Activated CD8-positive, alpha-beta T cell treated with anti-CD3 and anti-CD28 coated beads for 36 hours (primary cell): ENCODE data around the gene TRAPPC12. TPM values are rescaled to one million over a fixed set of nuclear protein-coding genes. Genes with fewer than 3 reads are reported as not detected.
"Not testable (repeated sequence)": the region's sequence is repeated elsewhere in the genome, so short reads cannot be mapped to it uniquely, and the experiment has no call there.

Experiments
- ATAC-seq: fragments of 200-7000 bp; cut with Tn5 transposase; one replicate; pipeline ENCODE4 v1.10.0; 2021; ENCODE audit warnings: mild to moderate bottlenecking, moderate library complexity
- CTCF ChIA-PET: fragments of 350-600 bp; sonication (Branson Sonifier 250); formaldehyde crosslinking; loops from one replicate; lab custom pipeline; 2021; ENCODE audit warnings: antibody characterized with exemption; lab: Charles Lee
- POLR2A ChIA-PET: fragments of 350-600 bp; sonication (Branson Sonifier 250); formaldehyde crosslinking; loops from one replicate; lab custom pipeline; 2021; ENCODE audit warnings: antibody characterized with exemption; lab: Charles Lee
- DNase-seq: peaks from one replicate; pipeline ENCODE4 v3.0.0-alpha.2; 2020
- H3K27ac Mint-ChIP-seq: one replicate; pipeline ENCODE4 v1.8.0; 2021; ENCODE audit warnings: mild to moderate bottlenecking, mixed read lengths
- H3K27me3 Mint-ChIP-seq: one replicate; pipeline ENCODE4 v1.8.0; 2021; ENCODE audit warnings: mixed read lengths
- H3K36me3 Mint-ChIP-seq: one replicate; pipeline ENCODE4 v1.8.0; 2021; ENCODE audit warnings: low read depth, mixed read lengths
- H3K4me1 Mint-ChIP-seq: one replicate; pipeline ENCODE4 v1.8.0; 2021; ENCODE audit warnings: low read depth, mixed read lengths
- H3K4me3 Mint-ChIP-seq: one replicate; pipeline ENCODE4 v1.8.0; 2021; ENCODE audit warnings: mild to moderate bottlenecking, moderate library complexity, mixed read lengths
- H3K9me3 Mint-ChIP-seq: one replicate; pipeline ENCODE4 v1.8.0; 2021; ENCODE audit warnings: mixed read lengths
- intact Hi-C: fragments of 100-400 bp; cut with micrococcal nuclease; formaldehyde crosslinking; loops from one replicate; pipeline ENCODE4 v1.10.0; 2022
- total RNA-seq, 2 experiments: library from RNA; stranded (reverse); gene quantifications; one replicate each; pipeline ENCODE4 v1.2.3, GENCODE V29; 2021
- TF ChIP-seq, protein P1 (sequence below): fragments of 200-600 bp; IDR thresholded peaks from one replicate; pipeline ENCODE4 v1.8.0; 2022; ENCODE audit warnings: antibody characterized with exemption, mild to moderate bottlenecking

Gene TRAPPC12
- total RNA-seq, 2 experiments from 2014 or later: 52.9 to 65.3 TPM

DNA sequence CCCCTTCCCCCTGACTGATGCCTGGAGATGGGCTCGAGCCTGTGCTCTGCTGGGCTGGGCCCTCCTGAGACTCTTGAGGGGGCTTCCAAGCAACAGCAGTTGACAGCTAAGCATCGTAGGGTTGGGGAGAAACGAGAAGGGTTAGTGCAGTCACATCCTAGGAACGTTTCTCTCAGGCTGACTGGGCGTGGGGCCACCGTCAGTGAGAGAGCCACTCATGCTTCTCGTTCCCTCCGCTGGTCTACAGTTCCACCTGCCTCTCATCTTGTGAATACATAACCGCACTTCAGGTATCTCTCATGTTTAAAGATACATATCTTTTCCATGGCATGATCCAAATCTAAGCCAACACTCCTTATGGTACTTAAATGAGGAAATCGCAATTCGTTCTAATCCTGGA lies 66.4 kb downstream of the TRAPPC12 start:
- TF ChIP-seq, protein P1, sequence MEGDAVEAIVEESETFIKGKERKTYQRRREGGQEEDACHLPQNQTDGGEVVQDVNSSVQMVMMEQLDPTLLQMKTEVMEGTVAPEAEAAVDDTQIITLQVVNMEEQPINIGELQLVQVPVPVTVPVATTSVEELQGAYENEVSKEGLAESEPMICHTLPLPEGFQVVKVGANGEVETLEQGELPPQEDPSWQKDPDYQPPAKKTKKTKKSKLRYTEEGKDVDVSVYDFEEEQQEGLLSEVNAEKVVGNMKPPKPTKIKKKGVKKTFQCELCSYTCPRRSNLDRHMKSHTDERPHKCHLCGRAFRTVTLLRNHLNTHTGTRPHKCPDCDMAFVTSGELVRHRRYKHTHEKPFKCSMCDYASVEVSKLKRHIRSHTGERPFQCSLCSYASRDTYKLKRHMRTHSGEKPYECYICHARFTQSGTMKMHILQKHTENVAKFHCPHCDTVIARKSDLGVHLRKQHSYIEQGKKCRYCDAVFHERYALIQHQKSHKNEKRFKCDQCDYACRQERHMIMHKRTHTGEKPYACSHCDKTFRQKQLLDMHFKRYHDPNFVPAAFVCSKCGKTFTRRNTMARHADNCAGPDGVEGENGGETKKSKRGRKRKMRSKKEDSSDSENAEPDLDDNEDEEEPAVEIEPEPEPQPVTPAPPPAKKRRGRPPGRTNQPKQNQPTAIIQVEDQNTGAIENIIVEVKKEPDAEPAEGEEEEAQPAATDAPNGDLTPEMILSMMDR: no peak
- Mint-ChIP-seq H3K36me3 (peaks cover 23% of the 10 kb centered on the region), H3K27me3 (no peaks in the 10 kb centered on the region), H3K4me3 (no peak overlapping the region), H3K9me3 (no peaks in the 10 kb centered on the region), H3K4me1 (peaks cover 7% of the 10 kb centered on the region), H3K27ac (no peak overlapping the region)
- ATAC-seq: no peak
- CTCF ChIA-PET: interaction anchor here (2.5 kb wide), 1 partner anchor 22 kb away, joined by 7 read pairs; no protein-coding TSS in a partner anchor
- intact Hi-C loops: no loop called here
- POLR2A ChIA-PET: no interaction called here
- DNase-seq: no peak

DNA sequence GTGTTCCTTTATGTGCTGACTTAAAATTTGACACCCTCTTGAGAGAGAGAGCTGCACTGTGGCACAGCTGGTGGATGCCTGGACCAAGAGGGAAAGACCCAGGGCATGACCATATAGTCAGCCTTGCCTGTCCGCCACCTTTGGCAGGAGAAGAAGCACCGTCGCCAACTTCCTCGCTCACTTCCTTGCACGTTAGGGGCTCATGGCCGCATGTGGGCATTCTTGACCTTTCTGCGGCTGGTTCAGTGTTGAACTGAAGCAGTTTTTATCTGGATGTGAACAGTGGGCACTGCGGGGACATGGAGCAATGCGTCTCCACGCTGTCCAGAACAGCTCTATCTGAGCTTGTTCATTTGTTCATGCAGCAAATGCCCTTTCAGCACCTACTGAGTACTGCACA lies 66.9 kb downstream of the TRAPPC12 start:
- H3K36me3 Mint-ChIP-seq: peaks cover 23% of the 10 kb centered on the region
- no peaks in the 10 kb centered on the region for H3K27me3 Mint-ChIP-seq
- ChIA-PET POLR2A (no interaction called here), CTCF (interaction anchor here (2.5 kb wide), 1 partner anchor 23 kb away, joined by 7 read pairs; no protein-coding TSS in a partner anchor)
- H3K9me3 Mint-ChIP-seq: no peaks in the 10 kb centered on the region
- ATAC-seq (no peak), DNase-seq (no peak)
- H3K4me3 Mint-ChIP-seq: no peak overlapping the region
- TF ChIP-seq, protein P1: no peak
- H3K4me1 Mint-ChIP-seq: peaks cover 4% of the 10 kb centered on the region
- H3K27ac Mint-ChIP-seq: no peak overlapping the region
- intact Hi-C loops: no loop called here

DNA sequence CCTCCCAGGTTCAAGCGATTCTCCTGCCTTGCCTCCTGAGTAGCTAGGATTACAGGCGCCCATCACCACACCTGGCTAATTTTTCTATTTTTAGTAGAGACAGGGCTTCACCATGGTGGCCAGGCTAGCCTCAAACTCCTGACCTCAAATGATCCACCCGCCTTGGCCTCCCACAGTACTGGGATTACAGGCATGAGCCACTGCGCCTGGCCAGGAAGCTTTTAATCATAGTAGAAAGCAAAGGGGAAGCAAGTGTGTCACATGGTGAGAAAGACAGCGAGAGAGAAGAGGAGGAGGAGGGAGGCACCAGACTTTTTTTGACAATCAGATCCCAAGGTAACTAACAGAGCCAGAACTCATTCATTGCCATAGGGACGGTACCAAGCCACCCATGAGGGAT lies 67.7 kb downstream of the TRAPPC12 start:
- POLR2A ChIA-PET, H3K27me3 Mint-ChIP-seq: not testable (repeated sequence)
- H3K36me3 Mint-ChIP-seq: peaks cover 23% of the 10 kb centered on the region

DNA sequence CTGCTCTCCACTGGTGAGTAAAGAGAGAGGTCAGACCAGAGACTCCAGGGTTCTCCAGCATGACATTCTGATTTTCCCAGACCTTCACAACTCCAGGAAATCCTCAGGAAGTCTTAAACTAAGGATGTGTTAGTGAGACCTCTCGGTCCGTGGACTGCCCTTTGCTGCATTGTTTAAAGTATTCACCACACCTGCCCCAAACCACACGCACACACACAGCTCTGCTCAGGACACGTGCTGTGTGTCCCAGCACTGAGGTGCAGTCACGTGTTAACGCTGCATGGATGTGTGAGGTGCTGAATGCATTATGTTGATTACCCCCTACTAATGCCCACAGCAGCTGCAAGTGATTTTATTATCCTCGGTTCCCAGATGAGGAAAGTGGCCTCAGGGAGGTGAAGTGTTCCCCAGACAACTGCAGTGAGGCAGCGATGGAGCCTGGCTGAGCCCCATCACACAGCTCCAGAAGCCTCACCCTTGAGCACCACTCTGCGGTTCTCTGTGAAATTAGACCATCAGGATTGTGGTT lies 68.4 kb downstream of the TRAPPC12 start:
- H3K27me3 Mint-ChIP-seq: no peaks in the 10 kb centered on the region
- H3K4me1 Mint-ChIP-seq: no peaks in the 10 kb centered on the region
- H3K36me3 Mint-ChIP-seq: peaks cover 23% of the 10 kb centered on the region
- ChIA-PET POLR2A (interaction anchor here (0.7 kb wide), 1 partner anchor 261 kb away, joined by 6 read pairs; no protein-coding TSS in a partner anchor), CTCF (interaction anchor here (1.0 to 1.5 kb wide), 3 partner anchors 22 to 25 kb away, joined by 3 read pairs; no protein-coding TSS in a partner anchor)
- no peak for ATAC-seq
- intact Hi-C loops: no loop called here
- H3K4me3 Mint-ChIP-seq: no peak overlapping the region
- no peak for DNase-seq
- H3K9me3 Mint-ChIP-seq: no peaks in the 10 kb centered on the region
- TF ChIP-seq, protein P1: no peak
- H3K27ac Mint-ChIP-seq: no peak overlapping the region

More for the DNA sequence above, 67.7 kb downstream of the TRAPPC12 start:
- DNase-seq, H3K9me3 Mint-ChIP-seq, H3K27ac Mint-ChIP-seq, intact Hi-C loops, H3K4me3 Mint-ChIP-seq, ATAC-seq, H3K4me1 Mint-ChIP-seq: not testable (repeated sequence)
- CTCF ChIA-PET: interaction anchor here (1.0 to 1.5 kb wide), 3 partner anchors 22 to 24 kb away, joined by 3 read pairs; no protein-coding TSS in a partner anchor

DNA sequence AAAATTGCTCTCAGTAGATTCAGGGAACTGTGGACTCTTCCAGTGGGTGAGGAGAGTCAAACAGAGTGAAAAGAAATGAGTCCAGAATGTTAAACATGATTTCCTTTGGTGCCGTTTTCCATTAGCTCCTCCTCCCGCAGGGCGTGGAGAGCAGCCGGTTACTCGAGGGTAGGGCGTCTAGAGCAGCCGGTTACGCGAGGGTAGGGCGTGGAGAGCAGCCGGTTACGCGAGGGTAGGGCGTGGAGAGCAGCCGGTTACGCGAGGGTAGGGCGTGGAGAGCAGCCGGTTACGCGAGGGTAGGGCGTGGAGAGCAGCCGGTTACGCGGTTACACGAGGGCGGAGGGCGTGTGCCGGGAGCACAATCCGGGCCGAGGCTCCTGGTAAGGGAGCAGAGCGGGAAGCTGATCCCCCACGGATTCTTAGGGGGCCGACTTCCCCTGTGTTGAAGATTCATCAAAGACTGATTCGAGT lies 69.0 kb downstream of the TRAPPC12 start:
- H3K27me3 Mint-ChIP-seq, H3K4me1 Mint-ChIP-seq, H3K27ac Mint-ChIP-seq, H3K9me3 Mint-ChIP-seq, DNase-seq, H3K4me3 Mint-ChIP-seq, intact Hi-C loops, ATAC-seq: not testable (repeated sequence)
- ChIA-PET CTCF (interaction anchor here (1.2 to 1.5 kb wide), 3 partner anchors 13 to 25 kb away, joined by 3 to 5 read pairs (median 3); no protein-coding TSS in a partner anchor), POLR2A (interaction anchor here (0.7 to 1.3 kb wide), 2 partner anchors 25 to 261 kb away, joined by 3 to 6 read pairs; no protein-coding TSS in a partner anchor)
- H3K36me3 Mint-ChIP-seq: peaks cover 26% of the 10 kb centered on the region

DNA sequence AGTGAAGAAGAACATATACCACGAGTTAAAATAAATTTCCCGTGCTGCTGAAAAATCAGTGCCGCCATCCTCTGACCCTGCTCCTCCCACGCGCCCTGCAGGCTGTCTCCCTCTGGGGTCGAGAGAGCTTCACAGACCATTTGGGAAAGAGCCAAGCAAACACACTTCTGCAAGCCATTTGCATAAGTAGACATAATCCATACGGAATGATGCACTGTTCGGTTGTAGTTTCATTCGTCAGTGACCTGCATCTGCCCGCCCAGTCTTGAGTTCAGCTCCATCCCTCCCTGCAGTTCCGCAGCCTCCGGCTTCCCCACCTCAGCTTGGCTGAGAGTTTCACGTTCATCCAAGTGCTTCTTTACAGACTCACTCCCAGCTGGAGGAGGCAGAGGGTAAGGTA lies 69.6 kb downstream of the TRAPPC12 start:
- ChIA-PET POLR2A (interaction anchor here (1.3 kb wide), 1 partner anchor 25 kb away, joined by 3 read pairs; no protein-coding TSS in a partner anchor), CTCF (interaction anchor here (1.5 kb wide), 1 partner anchor 12 kb away, joined by 5 read pairs; no protein-coding TSS in a partner anchor)
- no peak for DNase-seq
- no peaks in the 10 kb centered on the region for H3K4me1 Mint-ChIP-seq
- intact Hi-C loops: no loop called here
- H3K9me3 Mint-ChIP-seq: no peaks in the 10 kb centered on the region
- no peaks in the 10 kb centered on the region for H3K27me3 Mint-ChIP-seq
- TF ChIP-seq, protein P1: no peak
- H3K4me3 Mint-ChIP-seq: no peak overlapping the region
- no peak overlapping the region for H3K27ac Mint-ChIP-seq
- ATAC-seq: no peak
- H3K36me3 Mint-ChIP-seq: peaks cover 23% of the 10 kb centered on the region
